Erythroblast (primary cell): ENCODE measurements around the gene ZNF516.

Source experiments
- GATA1 ChIP-seq: IDR thresholded peaks from 2 replicates; pipeline ENCODE4 v1.6.1; 2011; ENCODE audit warnings: low read depth, mild to moderate bottlenecking, control low read depth, low read length, moderate library complexity
- POLR2A ChIP-seq: IDR thresholded peaks from 2 replicates; pipeline ENCODE4 v1.6.1; 2011; ENCODE audit warnings: mild to moderate bottlenecking, low read length

GRCh38 chr18:76496194-76496890, 1.3 kb upstream of the ZNF516 start:
- TF ChIP-seq POLR2A: no peak
- no peak for TF ChIP-seq GATA1
